ENCODE data around the gene KCNK6. TPM values are rescaled to one million over a fixed set of nuclear protein-coding genes. Genes with fewer than 3 reads are reported as not detected.

The KCNK6 gene
- total and polyA plus RNA-seq, 2 of the 8 experiments (the other 6 are each of a cell fraction or from before 2014, with no cell fraction given) = 10.6 to 13.3 TPM

GRCh38 chr19:38376576-38376975 lies 56.9 kb downstream of the KCNK6 start:
- H3K14ac ChIP-seq (ENCODE audit: insufficient read length) = no peak overlapping the region
- 71% methylated on average over 3 of the region's 3 CpGs; no CpG with 5 or more reads in 1 of the 2 experiments for WGBS, 2 experiments (ENCODE audit: extremely low coverage in 1 of 2, insufficient coverage in 1 of 2, insufficient read length in 1 of 2, insufficient replicate concordance in 2 of 2, low coverage in 1 of 2, low lambda C conversion rate in 2 of 2, missing lambda C conversion rate in 1 of 2)
- no peak overlapping the region for H2BK20ac ChIP-seq (ENCODE audit: low read length)
- H3K9me3 ChIP-seq (ENCODE audit: insufficient read depth in 2 of 2, low read depth in 1 of 2, low read length in 1 of 2) = no peaks in the 10 kb centered on the region
- no peak overlapping the region for H2BK5ac ChIP-seq (ENCODE audit: low read depth, low read length)
- H3K56ac ChIP-seq (replicated peaks; ENCODE audit: insufficient read length, low read depth, low read length) = no peak overlapping the region
- no peak overlapping the region; the same call in 1 of the 2 replicates for H4K8ac ChIP-seq (ENCODE audit: extremely low read depth, insufficient read depth, low read length)
- no peak overlapping the region for H3K9ac ChIP-seq (replicated peaks in 1 of 4; ENCODE audit: extremely low read depth in 1 of 4, low read depth in 3 of 4, low read length in 3 of 4)
- peaks cover 3 to 8% of the 10 kb centered on the region in 2 experiments for H4K20me1 ChIP-seq (replicated peaks in 1 of 2; ENCODE audit: control insufficient read depth in 1 of 2, insufficient read depth in 2 of 2, low read length in 2 of 2)
- peaks cover 14% of the 10 kb centered on the region for H3K79me1 ChIP-seq (ENCODE audit: low read depth, low read length)
- no peak overlapping the region for H2BK12ac ChIP-seq (ENCODE audit: low read depth, low read length)
- no peak overlapping the region for H3K27ac ChIP-seq (ENCODE audit: low read depth, low read length)
- CTCF ChIA-PET (ENCODE audit: partially characterized antibody) = interaction anchor here (1.0 to 5.7 kb wide), 6 partner anchors 8 to 142 kb away, joined by 4 to 37 read pairs (median 6); partner anchors contain the start of genes CATSPERG, FAM98C and KCNK6
- no peaks in the 10 kb centered on the region for H3K27me3 ChIP-seq (replicated peaks in 1 of 4; ENCODE audit: control insufficient read depth in 3 of 4, extremely low read depth in 1 of 4, insufficient read depth in 3 of 4, low read length in 3 of 4)
- no peak overlapping the region for H4K5ac ChIP-seq (ENCODE audit: insufficient read length, low read depth, low read length)
- no peak overlapping the region; a peak in 1 of 4 replicates for H3K4me2 ChIP-seq (ENCODE audit: insufficient read depth in 1 of 2, low read depth in 2 of 2, low read length in 2 of 2)
- peaks cover 7% of the 10 kb centered on the region; the same call in 1 of the 2 replicates for H3K23me2 ChIP-seq (ENCODE audit: low read depth, low read length)
- no peak overlapping the region for H2AFZ ChIP-seq (ENCODE audit: low read length)
- no peak overlapping the region for H3K4ac ChIP-seq (replicated peaks; ENCODE audit: insufficient read length, low read depth, low read length)
- TF ChIP-seq CTBP2 (IDR thresholded peaks at IDR 0.05; ENCODE audit: borderline replicate concordance, insufficient read depth, insufficient read length, low read length) (no peak), SUZ12 (IDR thresholded peaks at IDR 0.05; ENCODE audit: low read length) (no peak), CTCF (IDR thresholded peaks at IDR 0.05; ENCODE audit: control extremely low read depth in 1 of 3, insufficient read depth in 1 of 3, low read depth in 1 of 3, low read length in 3 of 3) (no peak), MAFK (IDR thresholded peaks at IDR 0.05; ENCODE audit: low read depth, low read length) (no peak), POU5F1 (IDR thresholded peaks at IDR 0.05; ENCODE audit: low read depth, low read length) (no peak), POLR2A (IDR thresholded peaks at IDR 0.05; ENCODE audit: control extremely low read depth in 1 of 2, low read depth in 2 of 2, low read length in 2 of 2) (no peak), SIRT6 (IDR thresholded peaks at IDR 0.05; ENCODE audit: low read length) (no peak), SP2 (IDR thresholded peaks at IDR 0.05; ENCODE audit: low read length) (no peak), RAD21 (IDR thresholded peaks at IDR 0.05 in 1 of 2, conservative IDR thresholded peaks at IDR 0.05 in 1 of 2; ENCODE audit: low read depth in 2 of 2, low read length in 2 of 2) (no peak), ASH2L (IDR thresholded peaks at IDR 0.05; ENCODE audit: low read length) (no peak), CBX8 (IDR thresholded peaks at IDR 0.05; ENCODE audit: borderline replicate concordance, low read depth, low read length) (no peak)
- peaks cover 0 to 22% of the 10 kb centered on the region in 2 experiments; a peak in 2 of 4 replicates for H3K79me2 ChIP-seq (ENCODE audit: control insufficient read depth in 1 of 2, insufficient read depth in 2 of 2, low read length in 2 of 2)
- no peak overlapping the region for H2AK5ac ChIP-seq (ENCODE audit: low read depth, low read length)
- peaks cover 0 to 6% (median 3%) of the 10 kb centered on the region in 4 experiments; a peak in 3 of 7 replicates for H3K4me1 ChIP-seq (replicated peaks in 1 of 4; ENCODE audit: control insufficient read depth in 3 of 4, insufficient read depth in 4 of 4, low read length in 3 of 4)
- POLR2A ChIA-PET (ENCODE audit: partially characterized antibody) = interaction anchor here (1.2 to 3.8 kb wide), 3 partner anchors 12 to 59 kb away, joined by 4 to 35 read pairs (median 4); partner anchors contain the start of genes GGN and SPRED3
- H3K4me3 ChIP-seq (ENCODE audit: extremely low read depth in 1 of 4, insufficient read depth in 2 of 4, low read depth in 3 of 4, low read length in 4 of 4) = no peak overlapping the region
- peaks cover 9 to 14% (median 11%) of the 10 kb centered on the region in 4 experiments; a peak in 7 of 8 replicates for H3K36me3 ChIP-seq (ENCODE audit: control insufficient read depth in 2 of 4, insufficient read depth in 4 of 4, low read length in 3 of 4)
- DNase-seq (ENCODE audit: low read depth in 1 of 2, low spot score in 2 of 2) (no peak), FAIRE-seq (no peak)
- no peak overlapping the region for H3K23ac ChIP-seq (ENCODE audit: insufficient read length)
- H2BK15ac ChIP-seq (ENCODE audit: low read length) = no peak overlapping the region
- H4K91ac ChIP-seq (replicated peaks; ENCODE audit: insufficient read length, low read length) = no peak overlapping the region
- H3K18ac ChIP-seq (ENCODE audit: extremely low read depth, low read length) = no peak overlapping the region
- no peak overlapping the region for H2BK120ac ChIP-seq (replicated peaks; ENCODE audit: low read depth, low read length)

Data from H1 (cell line).